Measurements from ENCODE around the gene ST3GAL6. TPM values are rescaled to one million over a fixed set of nuclear protein-coding genes. Genes with fewer than 3 reads are reported as not detected.
A peak's percentile ranks its signal among the peaks of the same experiment; 100 is the strongest.

ST3GAL6 gene
- total RNA-seq, 2 experiments from 2014 or later: 0.25 to 3.0 TPM

GRCh38 chr3:98814817-98815420, 51.8 kb downstream of the ST3GAL6 start:
- no peaks in the 10 kb centered on the region for H3K79me2 ChIP-seq (ENCODE audit: insufficient read depth, low read depth, low read length)
- H3K9me3 ChIP-seq (ENCODE audit: low read length): no peaks in the 10 kb centered on the region
- POLR2A ChIA-PET: interaction anchor here (0.6 to 1.0 kb wide), 3 partner anchors 20 to 301 kb away, joined by 3 to 4 read pairs (median 3); no protein-coding TSS in a partner anchor
- H3K9me2 ChIP-seq (ENCODE audit: insufficient read depth, low read length): no peaks in the 10 kb centered on the region
- H3K4me3 ChIP-seq (ENCODE audit: low read depth, low read length, poor library complexity, severe bottlenecking): no peak overlapping the region
- intact Hi-C loops (cut with micrococcal nuclease; ENCODE audit: unreplicated experiment): loop anchor here (1.0 to 10.0 kb wide), 6 partner anchors 177 to 937 kb away; partner anchors contain the start of gene GABRR3
- no peak for TF ChIP-seq CTCF (conservative IDR thresholded peaks at IDR 0.05; ENCODE audit: low read length)
- no peak for TF ChIP-seq EZH2phosphoT487 (IDR thresholded peaks at IDR 0.05; ENCODE audit: borderline replicate concordance, low read depth, low read length)
- CTCF ChIA-PET (ENCODE audit: unreplicated experiment): no interaction called here
- no peaks in the 10 kb centered on the region; the same call in 1 of the 2 replicates for H3K36me3 ChIP-seq (ENCODE audit: insufficient read depth, low read length)
- no peaks in the 10 kb centered on the region for H4K20me1 ChIP-seq (ENCODE audit: insufficient read depth, low read length)
- H3K4me1 ChIP-seq (ENCODE audit: insufficient read depth, low read length, poor library complexity, severe bottlenecking): no peaks in the 10 kb centered on the region
- DNase-seq (ENCODE audit: low spot score): no peak
- H3K4me2 ChIP-seq (ENCODE audit: low read length): no peak overlapping the region
- H2AFZ ChIP-seq (ENCODE audit: low read length): no peak overlapping the region
- BruUV-seq (replicated peaks): no TSS peak
- H3K27ac ChIP-seq (ENCODE audit: low read depth, low read length, poor library complexity, severe bottlenecking): no peak overlapping the region

- Histone ChIP-seq H3K4me3 (ENCODE audit: low read depth, low read length, poor library complexity, severe bottlenecking) (no peak overlapping the region), H4K20me1 (ENCODE audit: insufficient read depth, low read length) (no peaks in the 10 kb centered on the region), H3K79me2 (ENCODE audit: insufficient read depth, low read depth, low read length) (no peaks in the 10 kb centered on the region), H3K4me2 (ENCODE audit: low read length) (no peak overlapping the region), H3K27ac (ENCODE audit: low read depth, low read length, poor library complexity, severe bottlenecking) (no peak overlapping the region), H3K4me1 (ENCODE audit: insufficient read depth, low read length, poor library complexity, severe bottlenecking) (no peaks in the 10 kb centered on the region), H3K9me3 (ENCODE audit: low read length) (no peaks in the 10 kb centered on the region), H3K9me2 (ENCODE audit: insufficient read depth, low read length) (no peaks in the 10 kb centered on the region), H3K36me3 (ENCODE audit: insufficient read depth, low read length) (no peaks in the 10 kb centered on the region; the same call in 1 of the 2 replicates), H2AFZ (ENCODE audit: low read length) (no peak overlapping the region)
- intact Hi-C loops (cut with micrococcal nuclease; ENCODE audit: unreplicated experiment): loop anchor here (1.0 to 10.0 kb wide), 6 partner anchors 175 to 935 kb away; partner anchors contain the start of gene GABRR3
- no TSS peak for BruUV-seq (replicated peaks)
- DNase-seq (ENCODE audit: low spot score): peak; percentile 69
- ChIA-PET POLR2A (no interaction called here), CTCF (ENCODE audit: unreplicated experiment) (interaction anchor here (1.3 kb wide), 1 partner anchor 355 kb away, joined by 4 read pairs; no protein-coding TSS in a partner anchor)
- TF ChIP-seq EZH2phosphoT487 (IDR thresholded peaks at IDR 0.05; ENCODE audit: borderline replicate concordance, low read depth, low read length) (no peak), CTCF (conservative IDR thresholded peaks at IDR 0.05; ENCODE audit: low read length) (peak; percentile 90)
These were observed 54.5 kb downstream of the ST3GAL6 start for GRCh38 chr3:98817547-98818041.

DNA sequence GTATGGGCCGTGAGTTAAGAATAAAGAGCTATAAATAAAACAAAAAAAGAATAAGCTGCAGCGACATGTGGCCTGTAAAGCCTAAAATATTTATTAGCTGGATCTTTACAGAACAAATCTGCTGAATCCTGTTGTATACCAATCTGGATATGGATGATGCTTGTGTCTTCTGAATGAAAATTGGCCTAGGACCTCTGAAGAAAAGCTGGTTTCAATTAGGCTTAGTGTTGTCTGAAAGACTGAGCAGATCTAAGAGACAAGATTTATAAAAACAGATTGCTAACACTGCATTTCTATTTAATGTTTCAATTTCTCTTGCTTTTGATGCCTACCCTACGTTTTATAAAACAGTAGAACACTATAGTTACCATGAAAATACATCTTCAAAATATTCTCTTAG, 57.9 kb downstream of the ST3GAL6 start:
- no TSS peak for BruUV-seq (replicated peaks)
- ChIA-PET POLR2A (interaction anchor here (0.8 kb wide), 1 partner anchor 24 kb away, joined by 3 read pairs; no protein-coding TSS in a partner anchor), CTCF (ENCODE audit: unreplicated experiment) (no interaction called here)
- no peak for DNase-seq (ENCODE audit: low spot score)
- H2AFZ ChIP-seq (ENCODE audit: low read length): no peak overlapping the region
- H4K20me1 ChIP-seq (ENCODE audit: insufficient read depth, low read length): no peaks in the 10 kb centered on the region
- no peaks in the 10 kb centered on the region for H3K79me2 ChIP-seq (ENCODE audit: insufficient read depth, low read depth, low read length)
- intact Hi-C loops (cut with micrococcal nuclease; ENCODE audit: unreplicated experiment): loop anchor here (5.0 kb wide), 1 partner anchor 81 kb away; the partner anchor contains the start of gene DCBLD2
- H3K4me1 ChIP-seq (ENCODE audit: insufficient read depth, low read length, poor library complexity, severe bottlenecking): no peaks in the 10 kb centered on the region
- H3K27ac ChIP-seq (ENCODE audit: low read depth, low read length, poor library complexity, severe bottlenecking): no peak overlapping the region
- H3K9me3 ChIP-seq (ENCODE audit: low read length): no peaks in the 10 kb centered on the region
- H3K9me2 ChIP-seq (ENCODE audit: insufficient read depth, low read length): no peaks in the 10 kb centered on the region
- H3K4me3 ChIP-seq (ENCODE audit: low read depth, low read length, poor library complexity, severe bottlenecking): no peak overlapping the region
- TF ChIP-seq CTCF (conservative IDR thresholded peaks at IDR 0.05; ENCODE audit: low read length) (no peak), EZH2phosphoT487 (IDR thresholded peaks at IDR 0.05; ENCODE audit: borderline replicate concordance, low read depth, low read length) (no peak)
- no peaks in the 10 kb centered on the region; the same call in 1 of the 2 replicates for H3K36me3 ChIP-seq (ENCODE audit: insufficient read depth, low read length)
- no peak overlapping the region for H3K4me2 ChIP-seq (ENCODE audit: low read length)

All from OCI-LY7 (cell line).